Common myeloid progenitor, CD34-positive (primary cell): ENCODE data around the gene ID2.
A peak's percentile ranks its signal among the peaks of the same experiment; 100 is the strongest.

ENCODE experiments used
- CTCF ChIA-PET: fragments of 350-600 bp; sonication (Branson Sonifier 250); formaldehyde crosslinking; loops from one replicate; lab custom pipeline; 2021; ENCODE audit warnings: antibody characterized with exemption; lab: Charles Lee
- POLR2A ChIA-PET: fragments of 350-600 bp; sonication (Branson Sonifier 250); formaldehyde crosslinking; loops from one replicate; lab custom pipeline; 2021; ENCODE audit warnings: antibody characterized with exemption; lab: Charles Lee
- DNase-seq, 3 donors: peaks; one replicate each; pipeline versions ENCODE4 v3.0.0 to v3.0.0-alpha.2; 2013
- H3K27ac ChIP-seq, 2 experiments: 1 replicate in 1 of 2; 2 replicates in 1 of 2; pipeline ENCODE4 v1.7.0; 2013; ENCODE audit warnings: inconsistent platforms in 2 of 2, low read length in 2 of 2, mild to moderate bottlenecking in 2 of 2, low read depth in 1 of 2, moderate library complexity in 1 of 2; ENCODE audit not compliant: severe bottlenecking in 2 of 2, insufficient read depth in 1 of 2, poor library complexity in 1 of 2
- H3K27me3 ChIP-seq, 5 experiments: replicated peaks in 2 of 5; 1 replicate in 3 of 5; 2 replicates in 2 of 5; pipeline versions ENCODE4 v1.6.1 to v1.7.0; 2013; ENCODE audit warnings: low read length in 4 of 5, mild to moderate bottlenecking in 2 of 5, moderate library complexity in 2 of 5, inconsistent platforms in 1 of 5; ENCODE audit not compliant: insufficient read depth in 5 of 5, control insufficient read depth in 4 of 5
- H3K36me3 ChIP-seq, 4 experiments: 1 replicate in 2 of 4; 2 replicates in 2 of 4; pipeline versions ENCODE4 v1.6.1 to v1.7.0; 2013; ENCODE audit warnings: low read length in 3 of 4, control low read depth in 1 of 4, mild to moderate bottlenecking in 1 of 4; ENCODE audit not compliant: control insufficient read depth in 4 of 4, insufficient read depth in 4 of 4
- H3K4me1 ChIP-seq, 4 experiments: 1 replicate in 3 of 4; 2 replicates in 1 of 4; pipeline versions ENCODE4 v1.6.1 to v1.7.1; 2013; ENCODE audit warnings: low read length in 3 of 4, mild to moderate bottlenecking in 3 of 4, control low read depth in 1 of 4, inconsistent platforms in 1 of 4, moderate library complexity in 1 of 4; ENCODE audit not compliant: control insufficient read depth in 4 of 4, insufficient read depth in 4 of 4; ENCODE audit errors: control extremely low read depth in 1 of 4
- H3K4me3 ChIP-seq, 7 experiments: 1 replicate in 4 of 7; 2 replicates in 3 of 7; pipeline versions ENCODE4 v1.5.1 to v1.7.0; 2013; ENCODE audit warnings: mild to moderate bottlenecking in 7 of 7, low read length in 6 of 7, moderate library complexity in 6 of 7, inconsistent platforms in 2 of 7, low read depth in 2 of 7, control low read depth in 1 of 7; ENCODE audit not compliant: insufficient read depth in 4 of 7, control insufficient read depth in 1 of 7; ENCODE audit errors: extremely low read depth in 1 of 7
- H3K9me3 ChIP-seq, 5 experiments: 1 replicate in 4 of 5; 2 replicates in 1 of 5; pipeline versions ENCODE4 v1.6.1 to v1.7.1; 2013; ENCODE audit warnings: low read length in 4 of 5, mild to moderate bottlenecking in 2 of 5, inconsistent platforms in 1 of 5, low read depth in 1 of 5, moderate library complexity in 1 of 5; ENCODE audit not compliant: control insufficient read depth in 4 of 5, insufficient read depth in 2 of 5; ENCODE audit errors: control extremely low read depth in 1 of 5
- WGBS: methylation state at CpG from one replicate; pipeline ENCODE4 v1.1.5; 2013; ENCODE audit not compliant: insufficient coverage; 5-methylcytosine and 5-hydroxymethylcytosine counted together

The ID2 gene

GRCh38 chr2:8648441-8649213 lies 33.2 kb upstream of the ID2 start:
- DNase-seq, result peak in 2 of 3 donors; percentile 33 to 42
- peaks cover 0 to 19% (median 12%) of the 10 kb centered on the region in 5 experiments for H3K9me3 ChIP-seq
- ChIA-PET POLR2A (no interaction called here), CTCF (interaction anchor here (1.3 kb wide), 1 partner anchor 63 kb away, joined by 3 read pairs; no protein-coding TSS in a partner anchor)
- peaks cover 0 to 15% (median 11%) of the 10 kb centered on the region in 4 experiments for H3K4me1 ChIP-seq
- H3K27me3 ChIP-seq, result no peaks in the 10 kb centered on the region
- no peaks in the 10 kb centered on the region for H3K36me3 ChIP-seq
- no peak overlapping the region for H3K27ac ChIP-seq
- WGBS, result 95% methylated on average over 10 of the region's 11 CpGs
- no peak overlapping the region for H3K4me3 ChIP-seq

- ChIA-PET CTCF (no interaction called here), POLR2A (no interaction called here)
- H3K4me3 ChIP-seq, result no peak overlapping the region
- no peaks in the 10 kb centered on the region for H3K36me3 ChIP-seq
- no CpG with 5 or more reads among the region's 6 CpGs for WGBS
- H3K27ac ChIP-seq, result no peak overlapping the region
- peaks cover 0 to 6% (median 2%) of the 10 kb centered on the region in 4 experiments for H3K4me1 ChIP-seq
- H3K9me3 ChIP-seq, result peaks cover 0 to 19% (median 12%) of the 10 kb centered on the region in 5 experiments
- no peak for DNase-seq
- H3K27me3 ChIP-seq, result no peaks in the 10 kb centered on the region
These were observed 32.1 kb upstream of the ID2 start for GRCh38 chr2:8649718-8650117.

- DNase-seq, result no peak
- POLR2A ChIA-PET, result no interaction called here
- H3K4me3 ChIP-seq, result no peak overlapping the region
- no peaks in the 10 kb centered on the region for H3K27me3 ChIP-seq
- CTCF ChIA-PET, result no interaction called here
- H3K4me1 ChIP-seq, result peaks cover 0 to under 1% (median 0%) of the 10 kb centered on the region in 4 experiments
- no peak overlapping the region for H3K27ac ChIP-seq
- 87% methylated on average over 3 of the region's 4 CpGs for WGBS
- H3K36me3 ChIP-seq, result no peaks in the 10 kb centered on the region
- H3K9me3 ChIP-seq, result peaks cover 0 to 19% (median 12%) of the 10 kb centered on the region in 5 experiments
These were observed 31.6 kb upstream of the ID2 start for GRCh38 chr2:8650256-8650655.

DNA sequence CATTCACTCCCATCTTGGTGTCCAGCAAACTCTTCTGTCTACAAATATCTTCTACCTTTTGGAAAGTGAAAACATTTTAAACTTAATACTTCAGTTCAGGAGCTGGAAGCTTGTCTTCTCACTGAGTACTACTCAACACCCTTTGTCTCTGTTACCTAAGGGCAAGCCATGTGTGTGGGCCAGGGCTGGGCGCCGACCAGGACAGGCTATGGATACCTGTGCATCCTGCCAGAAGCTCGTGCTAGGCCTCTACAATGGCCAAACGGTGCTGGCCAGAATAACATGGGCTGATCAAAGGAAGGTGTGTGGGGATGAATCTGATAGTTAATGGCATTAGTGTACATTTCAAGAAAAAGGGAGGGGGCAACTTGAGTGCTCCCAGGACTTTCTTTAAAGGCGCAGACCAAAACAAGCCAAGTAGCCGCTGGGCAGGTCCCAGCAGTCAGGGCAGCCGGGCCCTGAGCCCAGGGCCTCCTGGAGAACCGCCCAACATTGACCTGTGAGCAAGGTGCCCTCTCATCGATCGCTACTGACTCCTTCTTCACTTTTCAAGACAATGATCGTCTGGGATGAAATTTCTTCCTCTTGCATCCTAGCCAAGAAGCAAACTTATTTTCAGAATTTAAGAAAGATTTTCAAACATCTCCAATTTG lies 29.0 kb upstream of the ID2 start:
- H3K4me1 ChIP-seq, result peaks cover 2 to 16% (median 11%) of the 10 kb centered on the region in 4 experiments
- H3K9me3 ChIP-seq, result peaks cover 0 to 4% (median 0%) of the 10 kb centered on the region in 5 experiments
- no peak overlapping the region for H3K27ac ChIP-seq
- no peaks in the 10 kb centered on the region for H3K36me3 ChIP-seq
- WGBS, result 100% methylated on average over 10 of the region's 11 CpGs
- no peaks in the 10 kb centered on the region for H3K27me3 ChIP-seq
- CTCF ChIA-PET, result interaction anchor here (1.5 to 2.2 kb wide), 3 partner anchors 10 to 28 kb away, joined by 3 to 8 read pairs (median 4); no protein-coding TSS in a partner anchor
- no peak for DNase-seq
- no peak overlapping the region for H3K4me3 ChIP-seq
- POLR2A ChIA-PET, result no interaction called here

- POLR2A ChIA-PET, result no interaction called here
- Histone ChIP-seq H3K27ac (no peak overlapping the region), H3K36me3 (no peaks in the 10 kb centered on the region), H3K4me3 (no peak overlapping the region), H3K9me3 (peaks cover 0 to under 1% (median 0%) of the 10 kb centered on the region in 5 experiments), H3K4me1 (peaks cover 2 to 22% (median 13%) of the 10 kb centered on the region in 4 experiments), H3K27me3 (no peaks in the 10 kb centered on the region)
- CTCF ChIA-PET, result interaction anchor here (0.6 to 2.2 kb wide), 3 partner anchors 10 to 130 kb away, joined by 3 to 8 read pairs (median 4); no protein-coding TSS in a partner anchor
- no peak for DNase-seq
- 92% methylated on average over 7 of the region's 7 CpGs for WGBS
These were observed 28.4 kb upstream of the ID2 start for GRCh38 chr2:8653485-8653884.

DNA sequence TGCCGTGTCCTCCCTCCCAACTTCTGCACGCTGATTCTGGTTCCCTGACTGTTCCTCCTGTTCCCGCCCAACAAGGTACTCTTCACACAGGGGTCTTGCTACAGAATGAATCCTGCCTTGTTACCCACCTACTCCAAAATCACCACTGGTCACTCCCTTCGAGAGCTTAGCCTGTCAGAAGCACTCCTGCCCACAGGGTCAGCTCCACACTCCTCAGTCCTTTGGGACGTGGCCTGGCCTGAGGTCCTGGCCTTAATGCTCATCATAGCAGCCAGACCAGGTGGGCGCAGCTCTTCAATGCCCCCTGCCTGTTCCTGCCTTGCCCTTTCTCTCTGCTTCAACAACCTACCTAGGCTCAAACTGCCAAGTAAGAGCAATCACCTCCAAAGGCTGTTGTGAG lies 27.8 kb upstream of the ID2 start:
- H3K4me3 ChIP-seq, result no peak overlapping the region
- no peaks in the 10 kb centered on the region for H3K27me3 ChIP-seq
- H3K4me1 ChIP-seq, result peaks cover 2 to 28% (median 18%) of the 10 kb centered on the region in 4 experiments
- H3K36me3 ChIP-seq, result no peaks in the 10 kb centered on the region
- ChIA-PET CTCF (interaction anchor here (0.6 to 2.2 kb wide), 3 partner anchors 9 to 131 kb away, joined by 3 to 8 read pairs (median 4); no protein-coding TSS in a partner anchor), POLR2A (no interaction called here)
- no peak overlapping the region for H3K27ac ChIP-seq
- no peak for DNase-seq
- H3K9me3 ChIP-seq, result no peaks in the 10 kb centered on the region
- 98% methylated on average over 6 of the region's 6 CpGs for WGBS

- Histone ChIP-seq H3K36me3 (no peaks in the 10 kb centered on the region), H3K9me3 (no peaks in the 10 kb centered on the region), H3K27me3 (no peaks in the 10 kb centered on the region), H3K4me3 (no peak overlapping the region), H3K27ac (no peak overlapping the region), H3K4me1 (peaks cover 2 to 32% (median 20%) of the 10 kb centered on the region in 4 experiments)
- no peak for DNase-seq
- ChIA-PET CTCF (interaction anchor here (1.5 to 2.2 kb wide), 2 partner anchors 9 to 26 kb away, joined by 3 to 8 read pairs; no protein-coding TSS in a partner anchor), POLR2A (no interaction called here)
These were observed 27.4 kb upstream of the ID2 start for GRCh38 chr2:8654483-8654882.
